Stimulated activated CD8-positive, alpha-beta memory T cell treated with anti-CD3 and anti-CD28 coated beads, Interleukin-7, amount 100 ng/mL, for 24 hours (primary cell): ENCODE results near the gene MAGEB5.
"Not testable (repeated sequence)": the region's sequence is repeated elsewhere in the genome, so short reads cannot be mapped to it uniquely, and the experiment has no call there.

Experiments used
- DNase-seq: peaks from one replicate; pipeline ENCODE4 v3.0.0-alpha.2; 2020; ENCODE audit warnings: low read depth

Gene MAGEB5

GRCh38 chrX:26215869-26216268 is at the start of gene MAGEB5:
Gene MAGEB5 (plus strand): TSS chrX:26216169. CDS start chrX:26217302, 1,133 bp downstream.
- no peak for DNase-seq

GRCh38 chrX:26192204-26192603 is 23.8 kb upstream of the MAGEB5 start, which contains the start of gene MAGEB6:
Gene MAGEB6 (plus strand): TSS chrX:26192440. CDS start chrX:26193847, 1,407 bp downstream.
- no peak for DNase-seq

- DNase-seq: no peak
These were observed 12.4 kb upstream of the MAGEB5 start for GRCh38 chrX:26203561-26203960.

GRCh38 chrX:26204717-26205116 is 11.3 kb upstream of the MAGEB5 start:
- not testable (repeated sequence) for DNase-seq

- DNase-seq: no peak
These were observed 8.0 kb upstream of the MAGEB5 start for GRCh38 chrX:26208012-26208411.

- no peak for DNase-seq
These were observed 3.4 kb downstream of the MAGEB5 start for GRCh38 chrX:26219351-26219750.

- no peak for DNase-seq
These were observed 18.2 kb downstream of the MAGEB5 start for GRCh38 chrX:26234177-26234576.

GRCh38 chrX:26253526-26253925 is 37.6 kb downstream of the MAGEB5 start:
- no peak for DNase-seq

- DNase-seq: no peak
These were observed 38.5 kb downstream of the MAGEB5 start for GRCh38 chrX:26254436-26254835.

- no peak for DNase-seq
These were observed 46.2 kb downstream of the MAGEB5 start for GRCh38 chrX:26262121-26262523.
